K562 (cell line): ENCODE data around the gene HLTF.

Experiments used
- BMI1 ChIP-seq: fragments of 150-350 bp; IDR thresholded peaks from 2 replicates; pipeline ENCODE4 v1.6.1; 2014; ENCODE audit warnings: low read length
- CTCF ChIP-seq, 3 experiments: IDR thresholded peaks in 2 of 3; conservative IDR thresholded peaks in 1 of 3; 2 replicates each; pipeline ENCODE4 v1.5.1; 2011 to 2012; ENCODE audit warnings: low read length in 3 of 3, mild to moderate bottlenecking in 3 of 3, control low read depth in 2 of 3, improper control_type of control experiment in 1 of 3, inconsistent platforms in 1 of 3, low read depth in 1 of 3, mixed read lengths in 1 of 3, moderate library complexity in 1 of 3; ENCODE audit not compliant: insufficient read depth in 2 of 3
- EHMT2 ChIP-seq: fragments of 450-650 bp; IDR thresholded peaks from 2 replicates; pipeline ENCODE4 v1.6.1; 2018; ENCODE audit warnings: antibody characterized with exemption
- MYBL2 ChIP-seq, 2 experiments: fragments of 450-650 bp in 1 of 2; sonication (generic) in 1 of 2; formaldehyde crosslinking in 1 of 2; IDR thresholded peaks; 2 replicates each; pipeline versions ENCODE4 v1.6.1 to v1.8.1; 2017 to 2022; ENCODE audit warnings: borderline replicate concordance in 1 of 2, inconsistent platforms in 1 of 2, low read depth in 1 of 2, mild to moderate bottlenecking in 1 of 2, missing genetic modification reagents in 1 of 2, moderate library complexity in 1 of 2
- PHF8 ChIP-seq: fragments of 200-600 bp; sonication (generic); IDR thresholded peaks from 2 replicates; pipeline ENCODE4 v1.6.1; 2012; ENCODE audit warnings: mixed run types, mild to moderate bottlenecking, inconsistent platforms, low read length, moderate library complexity, borderline replicate concordance
- REST ChIP-seq, 2 experiments: fragments of 450-650 bp; formaldehyde crosslinking in 1 of 2; IDR thresholded peaks; 2 replicates each; pipeline versions ENCODE4 v1.4.0 to v1.6.1; 2014 to 2020; ENCODE audit warnings: mild to moderate bottlenecking in 2 of 2, borderline replicate concordance in 1 of 2, low read depth in 1 of 2
- ZHX1 ChIP-seq: fragments of 150-350 bp; conservative IDR thresholded peaks from 2 replicates; pipeline ENCODE4 v1.6.1; 2014; ENCODE audit warnings: low read length
- ZNF175 ChIP-seq: fragments of 200-800 bp; sonication (Bioruptor generic); IDR thresholded peaks from 2 replicates; pipeline ENCODE4 v1.6.1; 2016; ENCODE audit warnings: low read depth, mild to moderate bottlenecking, missing genetic modification characterization, missing compliant biosample characterization
- ZNF444 ChIP-seq: fragments of 250-450 bp; sonication (Bioruptor Pico); IDR thresholded peaks from 2 replicates; pipeline ENCODE4 v1.4.0; 2020; ENCODE audit warnings: mild to moderate bottlenecking, moderate library complexity

GRCh38 chr3:149101641-149102040, 15.3 kb upstream of the HLTF start:
- no peak for TF ChIP-seq CTCF (IDR thresholded peaks at IDR 0.05 in 2 of 3, conservative IDR thresholded peaks at IDR 0.05 in 1 of 3; ENCODE audit: insufficient read depth in 2 of 3, low read depth in 1 of 3, low read length in 3 of 3)
- TF ChIP-seq ZNF175 (CRISPR knock-in tag): no peak
- no peak for TF ChIP-seq ZHX1
- TF ChIP-seq REST (IDR thresholded peaks at IDR 0.05; ENCODE audit: borderline replicate concordance): no peak
- no peak for TF ChIP-seq REST (CRISPR knock-in tag; IDR thresholded peaks at IDR 0.05; ENCODE audit: low read depth)
- TF ChIP-seq BMI1: no peak
- TF ChIP-seq MYBL2 (IDR thresholded peaks at IDR 0.05; ENCODE audit: low read depth): no peak
- TF ChIP-seq MYBL2 (CRISPR knock-in tag; IDR thresholded peaks at IDR 0.05; ENCODE audit: borderline replicate concordance): no peak
- no peak for TF ChIP-seq PHF8
- TF ChIP-seq ZNF444 (CRISPR knock-in tag): no peak
- no peak for TF ChIP-seq EHMT2
